Erythroblast (primary cell): ENCODE results near the gene CNKSR2.

Experiments used
- GATA1 ChIP-seq: IDR thresholded peaks from 2 replicates; pipeline ENCODE4 v1.6.1; 2011; ENCODE audit warnings: low read depth, mild to moderate bottlenecking, control low read depth, low read length, moderate library complexity
- POLR2A ChIP-seq: IDR thresholded peaks from 2 replicates; pipeline ENCODE4 v1.6.1; 2011; ENCODE audit warnings: mild to moderate bottlenecking, low read length

- no peak for TF ChIP-seq POLR2A
- no peak for TF ChIP-seq GATA1
Observed at GRCh38 chrX:21691512-21692018, 317.3 kb downstream of the CNKSR2 start.
